ENCODE data around the gene PPM1N.

DNA sequence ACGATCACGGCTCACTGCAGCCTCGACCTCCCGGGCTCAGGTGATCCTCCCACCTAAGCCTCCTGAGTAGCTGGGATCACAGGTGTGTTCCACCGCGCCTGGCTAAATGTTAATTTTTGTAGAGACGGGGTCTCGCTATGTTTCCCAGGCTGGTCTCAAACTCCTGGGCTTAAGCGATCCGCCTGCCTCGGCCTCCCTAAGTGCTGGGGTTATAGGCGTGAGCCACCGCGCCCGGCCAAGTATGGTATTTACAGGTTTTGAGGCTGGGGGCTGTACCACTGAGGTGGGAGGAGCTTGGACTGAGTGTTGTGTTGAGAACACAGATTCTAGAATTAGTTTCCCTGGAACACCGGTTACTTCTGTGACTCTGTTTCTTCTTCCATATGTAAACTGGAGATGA lies 452 bp upstream of the PPM1N start:
- TF ChIP-seq, protein P1, sequence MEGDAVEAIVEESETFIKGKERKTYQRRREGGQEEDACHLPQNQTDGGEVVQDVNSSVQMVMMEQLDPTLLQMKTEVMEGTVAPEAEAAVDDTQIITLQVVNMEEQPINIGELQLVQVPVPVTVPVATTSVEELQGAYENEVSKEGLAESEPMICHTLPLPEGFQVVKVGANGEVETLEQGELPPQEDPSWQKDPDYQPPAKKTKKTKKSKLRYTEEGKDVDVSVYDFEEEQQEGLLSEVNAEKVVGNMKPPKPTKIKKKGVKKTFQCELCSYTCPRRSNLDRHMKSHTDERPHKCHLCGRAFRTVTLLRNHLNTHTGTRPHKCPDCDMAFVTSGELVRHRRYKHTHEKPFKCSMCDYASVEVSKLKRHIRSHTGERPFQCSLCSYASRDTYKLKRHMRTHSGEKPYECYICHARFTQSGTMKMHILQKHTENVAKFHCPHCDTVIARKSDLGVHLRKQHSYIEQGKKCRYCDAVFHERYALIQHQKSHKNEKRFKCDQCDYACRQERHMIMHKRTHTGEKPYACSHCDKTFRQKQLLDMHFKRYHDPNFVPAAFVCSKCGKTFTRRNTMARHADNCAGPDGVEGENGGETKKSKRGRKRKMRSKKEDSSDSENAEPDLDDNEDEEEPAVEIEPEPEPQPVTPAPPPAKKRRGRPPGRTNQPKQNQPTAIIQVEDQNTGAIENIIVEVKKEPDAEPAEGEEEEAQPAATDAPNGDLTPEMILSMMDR (IDR thresholded peaks at IDR 0.05; ENCODE audit: poor library complexity) = no peak
- TF ChIP-seq EZH2 (IDR thresholded peaks at IDR 0.05; ENCODE audit: borderline replicate concordance) = peak; percentile 26

All from hepatocyte (in vitro differentiated cells).